Ovary (tissue), 9 donors: ENCODE data around the gene FCRL4. TPM values are rescaled to one million over a fixed set of nuclear protein-coding genes. Genes with fewer than 3 reads are reported as not detected.

Experiments used
- DNase-seq, 5 donors: peaks; one replicate each; pipeline ENCODE4 v3.0.0-alpha.2; 2019 to 2020
- H3K27ac ChIP-seq, 2 donors: fragments of 200-600 bp; one replicate each; pipeline versions ENCODE4 v1.5.1 to v1.8.0; 2019 to 2022
- H3K27me3 ChIP-seq: fragments of 200-600 bp; one replicate; pipeline ENCODE4 v1.8.0; 2022
- H3K36me3 ChIP-seq: fragments of 200-600 bp; sonication (generic); one replicate; pipeline ENCODE4 v1.5.1; 2019
- H3K4me1 ChIP-seq: one replicate; pipeline ENCODE4 v1.8.1; 2013; ENCODE audit warnings: mild to moderate bottlenecking, moderate library complexity; ENCODE audit not compliant: insufficient read depth
- H3K4me3 ChIP-seq: fragments of 200-600 bp; sonication (generic); one replicate; pipeline ENCODE4 v1.5.1; 2017
- H3K9me3 ChIP-seq, 2 donors: fragments of 200-600 bp in 1 of 2; sonication (generic) in 1 of 2; one replicate each; pipeline versions ENCODE4 v1.5.1 to v1.8.1; 2013 to 2019; ENCODE audit warnings: mild to moderate bottlenecking in 1 of 2, moderate library complexity in 1 of 2
- EP300 ChIP-seq: sonication (generic); formaldehyde crosslinking; IDR thresholded peaks from one replicate; pipeline ENCODE4 v1.6.1; 2017; ENCODE audit warnings: antibody characterized with exemption
- POLR2A ChIP-seq: fragments of 450-650 bp; IDR thresholded peaks from one replicate; pipeline ENCODE4 v1.6.1; 2017; ENCODE audit warnings: antibody characterized with exemption, mild to moderate bottlenecking, moderate library complexity
- WGBS, 3 donors: extraction: QIAGEN DNeasy Blood & Tissue Kit in 1 of 3; methylation state at CpG; one replicate each; pipeline versions ENCODE4 v1.1.5 to v1.1.7; 2013 to 2017; 5-methylcytosine and 5-hydroxymethylcytosine counted together
- intact Hi-C, 4 donors: fragments of 100-400 bp; cut with DNase I; formaldehyde crosslinking; loops; one replicate each; pipeline versions ENCODE4 v1.11.0 to v1.15.1; 2022 to 2023
- polyA plus RNA-seq, 2 donors: library from polyadenylated mRNA; stranded (reverse); fragments of 200-250 nt in 1 of 2; fragments of 350-450 nt in 1 of 2; fragmentation: Illumina TruSeq in 1 of 2; extraction: RNeasy Lipid Tissue Mini Kit (QIAGEN cat#74804) in 1 of 2; gene quantifications; one replicate each; pipeline ENCODE4 v1.2.3, GENCODE V29; 2013 to 2014
- total RNA-seq, 7 donors: library from RNA; depleted of rRNA in 2 of 7; stranded (reverse); fragments of >200 nt in 2 of 7; fragmentation: NEBNext Ultra II Directional in 3 of 7; extraction: Animal tissue kit (Norgen Biotek cat#: 25700) in 3 of 7; gene quantifications; one replicate each; pipeline versions ENCODE4 v1.1.0 to v1.2.4, GENCODE V29; 2016 to 2023
- TF ChIP-seq, protein P1 (sequence below), 3 donors: fragments of 450-650 bp in 2 of 3; fragments of 200-600 bp in 1 of 3; IDR thresholded peaks; one replicate each; pipeline versions ENCODE4 v1.5.1 to v1.8.0; 2016 to 2022; ENCODE audit warnings: antibody characterized with exemption in 3 of 3, mild to moderate bottlenecking in 1 of 3
- donor health status: DM: no; HTN: no; CAD: no; lungs with moderate emphysema.
- donor health status: DM: no; HTN: no; CAD: no.
- donor health status: Bipolar disorder and iron deficiency.
- donor health status: DM: yes; HTN: yes; CAD: no.
- donor health status: DM: no; HTN: no; CAD: no.
- donor health status: DM: yes; HTN: yes; CAD: no.

FCRL4 gene
- total and polyA plus RNA-seq, 9 donors = not detected

DNA sequence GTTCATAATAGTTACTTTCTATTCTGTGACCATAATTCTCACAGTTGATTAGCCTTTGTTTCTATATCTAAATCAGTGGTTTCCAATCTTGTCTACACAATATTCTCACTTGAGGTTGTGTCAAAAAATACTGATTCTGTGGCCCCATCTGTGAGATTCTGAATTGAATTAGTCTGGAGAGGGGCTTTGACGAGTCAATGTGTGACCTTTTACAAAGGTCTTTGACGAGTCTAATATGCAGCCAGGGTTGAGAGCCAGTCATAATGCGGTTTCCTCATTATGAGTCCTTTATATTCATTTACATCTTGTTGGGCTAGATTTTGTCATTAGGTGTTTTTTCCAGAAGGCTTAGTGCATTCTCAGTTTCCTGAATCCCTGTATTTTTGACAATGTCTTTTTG lies 65.3 kb downstream of the FCRL4 start:
- intact Hi-C loops = no loop called here
- H3K27me3 ChIP-seq = no peaks in the 10 kb centered on the region
- WGBS, 3 donors = 78 to 86% (median 85%) methylated on average over 3 of the region's 3 CpGs
- no peak for TF ChIP-seq POLR2A
- TF ChIP-seq, protein P1, sequence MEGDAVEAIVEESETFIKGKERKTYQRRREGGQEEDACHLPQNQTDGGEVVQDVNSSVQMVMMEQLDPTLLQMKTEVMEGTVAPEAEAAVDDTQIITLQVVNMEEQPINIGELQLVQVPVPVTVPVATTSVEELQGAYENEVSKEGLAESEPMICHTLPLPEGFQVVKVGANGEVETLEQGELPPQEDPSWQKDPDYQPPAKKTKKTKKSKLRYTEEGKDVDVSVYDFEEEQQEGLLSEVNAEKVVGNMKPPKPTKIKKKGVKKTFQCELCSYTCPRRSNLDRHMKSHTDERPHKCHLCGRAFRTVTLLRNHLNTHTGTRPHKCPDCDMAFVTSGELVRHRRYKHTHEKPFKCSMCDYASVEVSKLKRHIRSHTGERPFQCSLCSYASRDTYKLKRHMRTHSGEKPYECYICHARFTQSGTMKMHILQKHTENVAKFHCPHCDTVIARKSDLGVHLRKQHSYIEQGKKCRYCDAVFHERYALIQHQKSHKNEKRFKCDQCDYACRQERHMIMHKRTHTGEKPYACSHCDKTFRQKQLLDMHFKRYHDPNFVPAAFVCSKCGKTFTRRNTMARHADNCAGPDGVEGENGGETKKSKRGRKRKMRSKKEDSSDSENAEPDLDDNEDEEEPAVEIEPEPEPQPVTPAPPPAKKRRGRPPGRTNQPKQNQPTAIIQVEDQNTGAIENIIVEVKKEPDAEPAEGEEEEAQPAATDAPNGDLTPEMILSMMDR (IDR thresholded peaks at IDR 0.05) = no peak
- TF ChIP-seq EP300 = no peak
- no peak overlapping the region for H3K4me3 ChIP-seq
- H3K9me3 ChIP-seq = no peaks in the 10 kb centered on the region
- no peak overlapping the region for H3K27ac ChIP-seq
- DNase-seq = no peak
- no peaks in the 10 kb centered on the region for H3K36me3 ChIP-seq
- H3K4me1 ChIP-seq = no peaks in the 10 kb centered on the region

DNA sequence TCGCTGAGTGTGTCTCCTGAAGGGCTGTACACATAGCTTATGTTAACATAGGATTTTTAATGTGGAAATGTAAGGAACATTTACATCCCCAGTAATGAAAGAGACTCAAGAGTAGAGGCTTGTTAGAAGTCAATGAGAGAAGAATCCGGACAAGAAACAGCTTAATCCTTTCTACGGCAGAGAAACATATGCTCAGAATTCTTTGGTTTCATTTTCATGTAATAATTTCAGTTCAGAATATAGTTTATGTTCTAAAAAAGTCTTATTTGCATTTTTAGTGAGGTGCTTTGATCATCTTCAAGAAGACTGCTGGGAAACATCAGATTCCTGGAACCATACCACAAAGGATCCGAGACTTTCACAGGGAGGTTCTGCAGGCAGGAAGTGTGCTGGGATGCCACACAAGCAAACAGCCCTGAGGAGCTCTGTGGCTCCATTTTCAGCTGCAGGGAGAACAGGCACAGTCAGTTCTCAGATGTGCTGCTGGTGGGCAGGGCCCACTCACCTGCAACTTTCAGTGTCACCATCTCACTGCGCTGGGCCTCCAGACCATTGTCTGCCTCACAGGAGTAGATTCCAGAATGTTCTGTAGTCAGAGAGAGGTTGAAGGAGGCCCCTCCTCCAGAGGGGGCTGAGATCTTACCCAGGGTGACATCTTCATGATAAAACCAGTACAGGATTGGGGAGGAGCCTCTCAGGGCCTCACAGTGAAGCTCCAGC lies 74.0 kb downstream of the FCRL4 start:
- Histone ChIP-seq H3K27ac (no peak overlapping the region), H3K36me3 (no peaks in the 10 kb centered on the region), H3K4me1 (no peaks in the 10 kb centered on the region), H3K27me3 (no peaks in the 10 kb centered on the region), H3K9me3 (peaks cover 0 to 4% of the 10 kb centered on the region in 2 donors), H3K4me3 (no peak overlapping the region)
- intact Hi-C loops = no loop called here
- TF ChIP-seq POLR2A = no peak
- TF ChIP-seq EP300 = no peak
- TF ChIP-seq, protein P1 (IDR thresholded peaks at IDR 0.05) = no peak
- DNase-seq = no peak
- WGBS, 3 donors = 41 to 52% (median 47%) methylated on average over 5 of the region's 5 CpGs

Other genes starting within 250 kb of the FCRL4 start
- gene FCRL5, start 45.6 kb downstream of the FCRL4 start, total RNA-seq = under 1 TPM in 5 of 7 donors, not detected in 2; 0.10 to 0.60 (median 0.23) TPM
- gene FCRL5, start 45.6 kb downstream of the FCRL4 start, polyA plus RNA-seq = 1 to 10 TPM in 1 of 2 donors, under 1 TPM in 1; 0.16 to 1.2 TPM
- under 1 TPM in 3 of 7 donors, not detected in 4; 0.08 to 0.36 (median 0.11) TPM for gene FCRL3, start 102.7 kb upstream of the FCRL4 start, total RNA-seq
- gene FCRL3, start 102.7 kb upstream of the FCRL4 start, polyA plus RNA-seq = under 1 TPM; 0.06 to 0.32 TPM
- under 1 TPM in 1 of 7 donors, not detected in 6; 0.11 TPM for gene FCRL2, start 179.0 kb upstream of the FCRL4 start, total RNA-seq
- under 1 TPM in 1 of 2 donors, not detected in 1; 0.12 TPM for gene FCRL2, start 179.0 kb upstream of the FCRL4 start, polyA plus RNA-seq
- gene FCRL1, start 222.0 kb upstream of the FCRL4 start, total RNA-seq = under 1 TPM in 1 of 7 donors, not detected in 6; 0.65 TPM
- under 1 TPM in 1 of 2 donors, not detected in 1; 0.08 TPM for gene FCRL1, start 222.0 kb upstream of the FCRL4 start, polyA plus RNA-seq
- gene CD5L, start 243.7 kb upstream of the FCRL4 start, total RNA-seq = under 1 TPM in 1 of 7 donors, not detected in 6; 0.10 TPM
- gene CD5L, start 243.7 kb upstream of the FCRL4 start, polyA plus RNA-seq = under 1 TPM in 1 of 2 donors, not detected in 1; 0.45 TPM